GM03348 (cell line): ENCODE measurements around the gene PTCD1.
"Not testable (repeated sequence)": the region's sequence is repeated elsewhere in the genome, so short reads cannot be mapped to it uniquely, and the experiment has no call there.

ENCODE experiments used
- DNase-seq: peaks from one replicate; pipeline ENCODE4 v3.0.0; 2012; ENCODE audit warnings: low spot score

PTCD1 gene

DNA sequence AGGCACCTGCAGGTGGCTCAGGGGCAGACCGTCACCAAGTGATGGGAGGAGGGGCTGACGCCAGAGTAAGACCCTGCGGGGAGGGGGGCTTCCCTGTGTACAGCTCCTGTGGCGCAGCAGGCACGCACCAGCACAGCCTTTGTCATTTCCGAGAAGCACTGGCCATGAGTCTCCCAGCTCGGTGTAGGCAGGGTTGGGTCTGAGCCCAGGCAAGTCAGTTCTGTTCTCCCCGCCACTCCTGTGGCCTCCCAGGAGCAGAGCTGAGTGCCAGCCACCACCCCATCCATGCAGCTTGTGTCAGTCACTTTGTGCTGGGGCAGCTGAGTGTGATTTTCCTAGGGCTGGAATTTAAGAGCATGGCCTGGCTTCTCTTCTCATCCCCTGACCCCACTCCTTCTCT lies 13.3 kb upstream of the PTCD1 start:
- DNase-seq: no peak

DNA sequence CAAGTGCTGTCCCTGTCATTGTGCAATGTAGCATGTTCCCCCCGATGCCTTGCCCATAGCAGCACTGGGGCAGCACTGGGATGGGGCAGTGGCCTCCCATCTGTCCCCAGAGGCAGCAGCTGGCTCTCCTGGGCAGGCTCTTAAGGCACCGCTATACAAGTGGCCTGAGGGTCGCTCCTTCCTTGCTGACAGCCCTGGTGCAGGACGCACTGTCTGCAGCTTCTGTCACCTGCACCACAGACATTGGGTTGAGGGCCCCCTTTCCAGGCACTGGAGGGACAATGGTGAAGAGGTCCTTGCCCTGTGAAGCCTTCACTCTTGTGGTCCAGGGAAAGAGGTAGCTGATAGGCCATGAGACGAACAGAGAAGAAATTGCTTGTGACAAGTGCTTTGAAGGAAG lies 10.7 kb upstream of the PTCD1 start:
- DNase-seq: no peak

DNA sequence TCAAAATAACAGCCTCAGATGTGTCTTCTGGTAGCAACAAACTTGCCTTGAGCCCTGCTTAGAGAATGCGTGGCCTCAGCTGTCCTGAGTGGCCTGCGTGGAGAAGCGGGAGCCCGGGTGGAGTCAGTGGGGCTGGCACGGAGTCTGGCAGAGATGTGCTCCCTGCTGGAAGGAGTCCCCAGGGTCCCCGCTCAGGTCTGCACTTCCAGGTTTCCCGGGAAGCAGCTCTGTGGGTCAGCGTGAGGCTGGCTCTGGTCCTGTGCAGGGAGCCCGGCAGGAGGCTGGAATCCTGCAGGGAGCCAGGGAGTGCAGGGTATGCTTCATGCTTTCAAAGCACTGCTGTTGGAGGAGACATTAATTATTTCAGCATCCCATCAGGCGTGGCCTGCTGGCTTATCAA lies 10.3 kb upstream of the PTCD1 start:
- DNase-seq: no peak

DNA sequence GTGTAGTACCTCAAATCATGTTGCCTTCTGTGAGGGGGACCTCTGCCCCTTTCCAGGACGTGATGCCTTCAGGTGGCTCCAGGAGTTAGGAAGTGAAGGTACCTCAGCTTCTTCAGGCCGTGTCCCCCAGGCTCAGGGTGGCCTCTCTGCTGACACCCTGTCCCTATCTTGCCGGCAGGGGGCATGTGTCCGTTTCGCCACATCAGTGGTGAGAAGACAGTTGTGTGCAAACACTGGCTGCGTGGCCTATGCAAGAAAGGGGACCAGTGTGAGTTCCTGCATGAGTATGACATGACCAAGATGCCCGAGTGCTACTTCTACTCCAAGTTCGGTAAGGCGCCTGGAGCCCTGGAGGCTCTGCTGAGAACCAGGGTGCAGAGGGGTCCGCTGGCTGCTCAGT lies 9.3 kb upstream of the PTCD1 start:
- no peak for DNase-seq

DNA sequence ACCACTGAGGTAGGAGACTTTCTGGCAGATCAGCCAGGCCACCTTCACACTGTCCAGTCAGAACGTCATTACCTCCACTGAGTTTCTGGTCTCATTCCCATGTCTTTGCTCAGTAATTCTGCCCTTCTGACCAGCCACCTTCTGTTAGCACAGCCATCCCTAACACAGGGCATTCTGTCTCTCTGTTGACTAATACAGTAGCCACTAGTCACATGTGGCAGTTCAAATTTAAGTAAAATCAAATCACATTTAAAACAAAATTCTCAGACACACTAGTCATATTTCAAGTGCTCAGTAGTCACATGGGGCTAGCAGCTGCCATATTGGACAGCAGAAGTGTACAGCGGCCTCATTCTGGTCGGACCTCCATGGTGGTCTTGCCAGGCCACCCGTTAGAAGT lies 7.5 kb upstream of the PTCD1 start:
- no peak for DNase-seq

DNA sequence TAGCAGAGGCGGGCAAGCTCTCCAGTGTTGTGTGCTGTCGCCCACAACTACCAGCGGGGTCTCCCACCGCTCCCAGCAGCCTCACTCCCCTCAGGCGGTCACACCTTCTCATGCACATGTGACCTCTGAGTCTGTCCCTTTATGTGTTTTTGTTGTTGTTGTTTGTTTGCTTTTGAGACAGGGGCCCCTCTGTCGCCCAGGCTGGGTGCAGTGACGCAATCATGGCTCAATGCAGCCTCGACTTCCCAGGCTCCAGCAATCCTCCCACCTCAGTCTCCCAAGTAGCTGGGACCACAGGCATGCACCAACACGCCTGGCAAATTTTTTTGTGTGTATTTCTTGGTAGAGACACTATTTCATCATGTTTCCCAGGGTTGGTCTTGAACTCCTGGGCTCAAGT lies 1.6 kb upstream of the PTCD1 start:
- DNase-seq: no peak

DNA sequence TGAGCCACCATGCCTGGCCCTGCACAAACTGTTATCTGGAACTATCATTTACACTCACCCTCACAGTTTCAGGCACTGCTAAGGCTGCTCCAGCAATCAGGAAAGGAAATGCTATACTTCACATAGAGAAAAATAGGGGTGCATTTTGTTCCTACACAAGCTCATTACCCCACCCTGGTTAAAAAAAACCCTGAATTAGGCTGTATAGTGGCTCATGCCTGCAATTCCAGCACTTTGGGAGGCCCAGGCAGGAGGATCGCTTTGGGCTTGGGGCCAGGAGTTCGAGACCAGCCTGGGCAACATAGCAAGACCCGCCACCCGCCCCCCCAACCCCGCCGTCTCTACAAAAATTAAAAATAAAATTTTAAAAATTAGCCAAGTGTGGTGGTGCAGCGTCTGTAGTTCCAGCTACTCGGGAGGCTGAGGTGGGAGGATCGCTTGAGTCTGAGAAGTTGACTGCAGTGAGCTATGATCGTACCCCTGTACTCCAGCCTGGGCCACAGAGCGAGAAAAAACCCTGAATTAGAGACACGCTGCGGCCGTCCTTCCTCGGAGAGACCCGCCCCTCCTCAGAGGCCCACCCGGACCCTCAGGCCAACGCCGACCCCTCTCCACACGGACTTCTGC lies 539 bp downstream of the PTCD1 start:
- DNase-seq: no peak

DNA sequence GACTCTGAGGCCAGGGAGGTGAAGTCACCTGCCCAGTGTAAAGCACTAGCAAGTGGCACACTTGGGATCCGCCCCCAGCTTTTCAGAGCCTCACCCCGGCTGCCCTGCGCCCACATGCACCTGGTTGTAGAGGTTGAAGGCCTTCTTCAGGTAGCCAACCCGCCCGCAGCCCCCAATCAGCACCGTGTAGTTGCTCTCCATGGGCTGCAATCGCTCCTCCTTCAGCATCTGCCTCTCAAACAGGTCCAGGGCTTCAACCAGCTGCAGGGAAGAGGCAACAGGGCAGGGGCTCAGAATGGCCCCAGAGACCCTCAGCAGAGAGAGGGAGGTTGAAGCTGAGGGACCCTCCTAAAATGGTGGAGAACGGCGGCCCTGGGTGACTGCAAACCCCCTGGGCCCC lies 5.4 kb downstream of the PTCD1 start:
- DNase-seq: no peak

DNA sequence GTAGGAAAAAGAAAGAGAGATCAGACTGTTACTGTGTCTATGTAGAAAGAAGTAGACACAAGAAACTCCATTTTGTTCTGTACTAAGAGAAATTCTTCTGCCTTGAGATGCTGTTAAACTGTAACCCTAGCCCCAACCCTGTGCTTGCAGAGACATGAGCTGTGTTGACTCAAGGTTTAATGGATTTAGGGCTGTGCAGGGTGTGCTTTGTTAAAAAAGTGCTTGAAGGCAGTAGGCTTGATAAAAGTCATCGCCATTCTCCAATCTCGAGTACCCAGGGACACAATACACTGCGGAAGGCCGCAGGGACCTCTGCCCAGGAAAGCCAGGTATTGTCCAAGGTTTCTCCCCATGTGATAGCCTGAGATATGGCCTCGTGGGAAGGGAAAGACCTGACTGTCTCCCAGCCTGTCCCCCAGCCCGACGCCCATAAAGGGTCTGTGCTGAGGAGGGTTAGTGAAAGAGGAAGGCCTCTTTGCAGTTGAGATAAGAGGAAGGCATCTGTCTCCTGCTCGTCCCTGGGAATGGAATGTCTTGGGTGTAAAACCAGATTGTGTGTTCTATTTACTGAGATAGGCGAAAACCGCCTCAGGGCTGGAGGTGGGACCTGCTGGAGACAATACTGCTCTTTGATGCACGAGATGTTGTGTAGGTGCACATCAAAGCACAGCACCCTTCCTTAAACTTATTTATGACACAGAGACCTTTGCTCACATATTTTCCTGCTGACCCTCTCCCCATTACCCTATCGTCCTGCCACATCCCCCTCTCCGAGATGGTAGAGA lies 6.7 kb downstream of the PTCD1 start:
- not testable (repeated sequence) for DNase-seq

DNA sequence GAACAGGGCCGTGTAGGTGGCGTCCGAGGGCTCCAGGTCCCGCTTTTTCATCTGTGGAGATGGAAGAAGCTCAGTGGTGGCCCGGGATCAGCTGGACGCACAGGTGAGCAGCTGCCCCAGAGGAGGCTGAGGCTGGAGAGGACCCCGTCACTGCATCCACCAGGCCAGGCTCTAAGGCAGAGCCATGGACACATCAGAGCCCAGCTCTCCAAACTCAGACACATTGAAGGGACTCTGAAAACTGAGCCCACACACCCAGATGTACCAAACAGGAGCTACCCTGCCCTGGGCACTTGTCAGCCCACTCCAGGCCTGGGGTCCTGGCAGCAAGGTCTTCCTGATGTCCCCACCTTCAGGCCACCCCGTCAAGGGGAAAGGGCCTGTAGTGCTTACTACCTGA lies 8.8 kb downstream of the PTCD1 start:
- no peak for DNase-seq

DNA sequence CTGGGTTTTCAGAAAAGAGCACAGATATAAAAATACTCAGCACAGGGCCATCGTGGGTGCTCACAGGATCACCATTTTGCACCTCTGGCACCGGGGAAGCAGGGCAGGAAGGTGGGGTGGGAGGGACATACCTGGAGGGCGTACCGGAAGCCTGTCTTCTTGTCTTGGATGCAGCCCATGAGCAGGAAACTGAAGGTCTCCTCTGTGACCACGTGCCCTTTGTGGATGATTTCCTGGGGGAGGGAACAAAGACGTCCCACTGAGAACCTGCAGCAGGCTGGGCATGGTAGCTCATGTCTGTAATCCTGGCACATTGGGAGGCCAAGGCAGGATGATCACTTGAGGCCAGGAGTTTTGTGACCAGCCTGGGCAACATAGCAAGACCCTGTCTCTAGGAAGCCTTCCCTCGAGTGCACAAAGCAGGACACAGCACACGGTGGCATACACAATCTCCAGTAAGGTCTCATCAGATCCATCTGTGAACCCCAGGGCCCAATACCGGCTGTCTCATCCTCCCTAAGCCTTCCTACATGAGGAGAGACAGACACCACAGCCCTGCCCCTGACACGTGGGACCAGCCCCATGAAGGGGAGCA lies 9.5 kb downstream of the PTCD1 start:
- DNase-seq: no peak

DNA sequence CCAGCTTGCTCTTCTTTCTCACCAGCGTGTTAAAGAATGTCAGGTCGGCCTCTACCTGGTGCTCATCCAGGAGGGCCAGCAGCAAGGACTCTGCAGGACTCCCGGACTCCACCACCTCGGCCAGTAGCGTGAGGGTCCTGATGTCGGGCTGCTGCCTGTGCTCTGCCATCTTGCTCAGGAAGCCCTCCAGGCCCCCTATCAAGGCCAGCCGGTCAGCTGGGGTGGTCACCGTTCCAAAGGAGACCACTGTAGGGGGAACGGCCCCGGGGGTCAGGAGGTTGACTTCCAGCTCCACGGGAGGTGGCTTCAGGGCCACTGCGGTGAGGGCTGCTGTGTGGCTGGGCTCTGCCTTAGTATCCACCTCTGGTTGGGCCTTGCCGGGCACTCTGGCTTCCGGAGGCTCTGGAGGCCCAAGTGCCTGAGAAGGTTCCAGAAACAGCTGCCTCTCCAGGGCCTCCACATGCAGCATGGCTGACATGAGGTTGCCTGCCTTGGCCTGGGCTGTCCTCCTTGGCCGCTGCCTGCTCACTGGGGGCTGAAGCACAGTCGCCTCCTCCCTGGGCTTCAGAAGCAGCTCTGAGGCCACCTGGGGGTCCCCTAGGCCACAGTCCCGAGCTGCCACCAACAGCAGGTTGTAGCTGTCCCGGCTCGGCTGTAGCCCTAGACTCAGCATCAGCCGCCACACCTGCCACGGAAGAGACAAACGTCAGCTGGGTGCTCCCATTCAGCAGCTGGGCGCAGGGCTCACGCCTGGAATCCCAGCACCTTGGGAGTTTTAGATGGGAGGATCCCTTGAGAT lies 13.5 kb downstream of the PTCD1 start:
- DNase-seq: no peak

DNA sequence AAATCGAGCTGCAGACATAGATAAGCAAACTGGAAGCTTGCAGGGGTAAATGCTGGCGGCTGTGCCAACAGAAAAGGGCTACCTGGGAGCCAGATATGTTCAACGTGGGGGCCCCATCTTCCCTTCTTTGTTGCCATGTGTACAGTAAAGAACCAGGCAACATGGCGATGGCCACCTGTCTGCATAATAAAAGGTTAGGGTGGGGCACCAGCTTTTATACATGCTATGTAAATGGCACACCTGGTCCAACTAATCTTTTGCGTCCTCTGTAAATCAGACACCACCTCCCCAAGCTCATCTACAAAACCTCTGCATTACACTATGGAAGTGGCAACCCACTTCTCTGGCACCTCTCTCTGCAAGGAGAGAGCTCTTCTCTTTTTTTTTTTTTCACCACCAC lies 16.0 kb downstream of the PTCD1 start:
- DNase-seq: no peak

DNA sequence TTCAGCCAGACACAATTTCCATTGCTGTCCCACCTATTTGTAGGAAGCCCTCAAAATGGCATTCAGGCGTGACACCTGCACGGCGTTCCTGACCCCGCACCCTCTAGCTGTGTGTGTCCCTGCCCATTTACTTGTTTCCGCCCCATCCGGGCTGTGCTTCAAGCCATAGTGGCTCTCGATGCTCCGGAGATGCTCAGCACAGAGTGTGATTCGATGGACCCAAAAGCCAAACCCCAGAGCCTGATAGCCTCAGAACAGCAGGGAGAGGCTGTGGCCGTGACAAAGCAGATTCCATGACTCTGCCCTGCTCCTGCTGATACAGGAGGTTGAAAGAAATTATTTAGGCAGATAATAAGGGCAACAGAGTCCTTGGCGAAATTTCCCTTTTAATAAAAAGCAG lies 16.4 kb downstream of the PTCD1 start:
- no peak for DNase-seq

DNA sequence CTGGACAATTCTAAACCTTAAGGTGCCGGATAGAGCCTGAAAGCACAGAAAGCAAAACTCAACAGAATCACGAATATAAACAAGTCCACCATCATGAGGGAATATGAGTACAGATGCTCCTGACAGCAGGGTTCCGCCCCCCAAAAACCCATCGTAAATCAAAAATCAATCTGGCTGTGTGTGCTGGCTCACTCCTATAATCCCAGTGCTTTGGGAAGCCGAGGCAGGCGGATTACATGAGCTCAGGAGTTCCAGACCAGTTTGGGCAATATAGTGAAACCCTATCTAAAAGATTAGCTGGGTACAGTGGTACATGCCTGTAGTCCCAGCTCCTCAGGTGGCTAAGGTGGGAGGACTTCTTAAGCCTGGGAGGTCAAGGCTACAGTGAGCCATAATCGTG lies 17.6 kb downstream of the PTCD1 start:
- no peak for DNase-seq

DNA sequence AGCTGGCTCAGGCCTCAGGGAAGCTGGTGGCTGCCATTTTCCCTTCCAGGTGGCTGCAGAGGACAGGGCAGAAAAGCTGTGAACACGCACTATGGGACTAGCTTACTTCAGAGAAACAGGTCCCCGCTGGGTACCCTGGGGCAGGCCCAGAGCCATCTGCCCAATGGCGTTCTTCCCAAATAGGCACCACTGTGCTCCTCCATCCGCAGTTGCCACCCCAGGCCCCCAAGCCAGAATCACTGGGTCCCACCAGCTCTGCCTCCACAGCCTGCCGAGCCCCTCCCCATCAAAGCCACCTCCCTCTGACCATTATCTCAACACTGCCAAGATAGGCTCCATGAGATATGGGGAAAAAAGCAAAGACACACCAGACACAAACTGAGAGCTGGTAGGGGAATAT lies 18.4 kb downstream of the PTCD1 start:
- no peak for DNase-seq

DNA sequence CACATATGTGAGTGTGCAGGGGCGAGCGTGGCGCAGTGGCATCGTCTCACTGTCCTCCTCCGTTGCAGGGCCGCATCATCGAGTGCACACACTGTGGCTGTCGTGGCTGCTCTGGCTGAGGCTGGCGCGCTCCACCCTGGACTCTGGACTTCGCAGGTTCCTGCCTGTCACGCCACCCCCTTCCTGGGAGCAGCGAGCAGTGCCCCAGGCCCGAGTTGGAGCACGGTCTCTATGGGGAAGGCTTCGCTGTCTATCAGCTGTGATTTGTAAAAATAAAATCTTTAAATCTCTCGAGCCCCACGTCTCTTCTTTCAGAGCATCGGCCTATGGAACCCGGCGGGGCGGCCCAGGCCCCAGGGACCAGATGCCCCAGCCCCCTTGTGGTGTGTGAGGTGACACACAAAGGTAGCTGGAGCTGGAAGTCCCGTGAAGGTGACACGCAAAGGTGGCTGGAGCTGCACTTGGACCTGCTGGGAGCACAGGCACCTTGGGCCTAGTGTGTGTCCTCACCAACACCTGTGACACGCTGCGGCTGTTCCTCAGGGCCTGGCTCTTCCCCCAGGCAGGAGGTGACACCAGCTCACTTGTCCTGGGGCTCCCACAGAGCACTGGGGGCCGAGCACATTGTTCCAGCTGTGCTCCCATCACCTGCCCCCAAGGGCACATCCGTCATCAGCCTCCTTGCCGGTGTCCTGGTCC lies 19.1 kb downstream of the PTCD1 start:
- DNase-seq: no peak

DNA sequence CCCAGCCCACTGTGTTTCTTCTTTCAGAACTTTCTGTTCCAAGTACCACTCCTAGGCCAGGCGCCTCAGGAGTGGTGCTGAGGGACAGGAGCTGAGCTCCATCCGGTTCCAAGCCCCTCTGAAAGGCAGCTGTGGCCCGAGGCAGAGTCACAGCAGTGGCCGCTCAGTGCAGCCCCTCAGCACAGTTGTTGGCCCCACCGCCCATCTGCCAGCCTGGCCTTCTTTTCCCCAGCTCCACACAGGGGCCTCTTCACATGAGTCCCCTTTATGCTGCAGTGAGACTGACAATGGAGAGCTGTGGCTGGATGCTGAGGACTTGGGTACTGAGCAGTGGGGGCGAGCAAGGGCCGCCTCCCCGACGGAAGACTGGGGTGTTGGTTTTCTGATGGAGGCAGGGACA lies 20.3 kb downstream of the PTCD1 start:
- DNase-seq: no peak

DNA sequence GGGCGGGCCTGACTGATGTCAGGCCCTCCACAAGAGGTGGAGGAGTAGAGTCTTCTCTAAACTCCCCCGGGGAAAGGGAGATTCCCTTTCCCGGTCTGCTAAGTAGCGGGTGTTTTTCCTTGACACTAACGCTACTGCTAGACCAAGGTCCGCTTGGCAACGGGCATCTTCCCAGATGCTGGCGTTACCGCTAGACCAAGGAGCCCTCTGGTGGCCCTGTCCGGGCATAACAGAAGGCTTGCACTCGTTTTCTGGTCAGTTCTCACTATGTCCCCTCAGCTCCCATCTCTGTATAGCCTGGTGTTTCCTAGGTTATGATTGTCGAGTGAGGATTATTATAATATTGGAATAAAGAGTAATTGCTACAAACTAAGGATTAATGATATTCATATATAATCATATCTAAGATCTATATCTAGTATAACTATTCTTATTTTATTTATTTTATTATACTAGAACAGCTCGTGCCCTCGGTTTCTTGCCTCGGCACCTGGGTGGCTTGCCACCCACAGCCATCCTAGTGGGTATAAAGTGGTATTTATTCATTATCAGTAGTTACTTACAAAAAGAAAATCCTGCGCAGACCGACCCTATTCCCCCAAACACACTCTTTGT lies 23.0 kb downstream of the PTCD1 start:
- not testable (repeated sequence) for DNase-seq

DNA sequence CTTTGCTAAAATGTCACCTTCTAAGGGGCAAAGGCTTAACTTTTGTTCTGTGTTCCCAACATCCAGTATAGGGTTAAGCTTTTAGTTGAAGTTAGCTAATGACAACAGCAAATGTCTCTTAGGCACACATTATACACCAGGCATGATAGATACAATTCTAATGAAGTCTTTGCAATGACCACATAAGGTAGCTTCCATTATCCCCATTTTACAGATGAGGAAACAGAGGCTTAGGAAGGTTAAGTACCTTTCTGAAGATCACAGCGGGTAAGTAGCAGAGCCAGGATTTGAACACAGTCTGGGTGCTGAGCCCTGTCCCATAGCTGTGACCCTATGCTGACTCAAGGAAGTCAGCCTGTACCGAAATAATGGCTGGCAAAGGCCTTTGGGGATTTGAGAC lies 28.0 kb downstream of the PTCD1 start:
- no peak for DNase-seq

DNA sequence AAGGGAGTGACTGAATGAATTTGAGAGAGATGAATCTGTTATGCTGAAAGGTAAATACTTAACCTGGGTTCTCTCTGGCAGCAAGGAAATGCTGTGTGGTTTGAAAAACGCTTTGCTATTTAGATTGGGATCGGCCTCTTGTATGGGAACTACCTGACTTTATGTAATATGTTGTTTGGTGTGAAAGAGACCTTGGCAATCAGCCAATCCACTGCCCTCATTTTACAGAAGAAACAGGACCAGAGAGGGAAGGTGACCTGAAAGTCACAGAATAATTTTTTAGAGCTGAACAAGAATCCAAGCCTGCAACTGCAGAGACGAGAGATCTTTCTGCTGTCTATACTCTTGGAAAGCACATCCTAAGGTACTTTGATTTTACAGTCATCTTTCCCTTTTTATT lies 28.8 kb downstream of the PTCD1 start:
- no peak for DNase-seq

DNA sequence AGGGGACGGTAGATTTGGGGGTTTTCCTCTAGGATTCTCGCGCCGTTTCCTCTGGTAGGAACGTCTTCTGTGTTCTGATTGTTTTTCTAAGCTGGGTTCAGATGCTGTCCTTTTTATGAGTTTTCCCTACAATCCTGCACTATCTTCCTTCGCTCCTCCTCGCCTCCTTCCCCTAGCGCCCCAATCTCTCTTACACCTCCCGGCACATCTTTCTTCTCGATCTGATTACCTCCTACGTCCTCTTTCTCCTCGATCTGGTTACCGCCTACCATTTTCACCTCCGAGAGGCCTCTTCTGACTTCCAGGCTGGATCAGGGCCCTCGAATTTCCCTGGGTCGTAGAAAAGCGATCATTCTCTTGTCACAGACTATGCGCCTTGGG lies 29.4 kb downstream of the PTCD1 start:
- no peak for DNase-seq
